ENCODE data around the gene VPS26B.

Gene VPS26B

GRCh38 chr11:134267966-134268365 lies 43.5 kb downstream of the VPS26B start:
- TF ChIP-seq CTCF (conservative IDR thresholded peaks at IDR 0.05) (no peak), ZFX (IDR thresholded peaks at IDR 0.05) (no peak)
- H3K27ac ChIP-seq = no peak overlapping the region

- H3K27ac ChIP-seq = no peak overlapping the region
- TF ChIP-seq CTCF (conservative IDR thresholded peaks at IDR 0.05) (peak; percentile 35), ZFX (IDR thresholded peaks at IDR 0.05) (no peak)
These were observed 45.8 kb downstream of the VPS26B start for GRCh38 chr11:134270250-134270714.

- no peak for TF ChIP-seq CTCF (conservative IDR thresholded peaks at IDR 0.05)
- no peak for TF ChIP-seq ZFX (IDR thresholded peaks at IDR 0.05)
- H3K27ac ChIP-seq = no peak overlapping the region
These were observed 47.5 kb downstream of the VPS26B start for GRCh38 chr11:134271978-134272377.

GRCh38 chr11:134272381-134273316 lies 48.2 kb downstream of the VPS26B start:
- H3K27ac ChIP-seq = no peak overlapping the region
- TF ChIP-seq ZFX (IDR thresholded peaks at IDR 0.05) (no peak), CTCF (conservative IDR thresholded peaks at IDR 0.05) (no peak)

- no peak overlapping the region for H3K27ac ChIP-seq
- TF ChIP-seq CTCF (conservative IDR thresholded peaks at IDR 0.05) = no peak
- TF ChIP-seq ZFX (IDR thresholded peaks at IDR 0.05) = no peak
These were observed 48.8 kb downstream of the VPS26B start for GRCh38 chr11:134273317-134273712.

- no peak for TF ChIP-seq CTCF (conservative IDR thresholded peaks at IDR 0.05)
- TF ChIP-seq ZFX (IDR thresholded peaks at IDR 0.05) = no peak
- H3K27ac ChIP-seq = no peak overlapping the region
These were observed 50.7 kb downstream of the VPS26B start for GRCh38 chr11:134275188-134275533.

- TF ChIP-seq ZFX (IDR thresholded peaks at IDR 0.05) = no peak
- TF ChIP-seq CTCF (conservative IDR thresholded peaks at IDR 0.05) = no peak; the same call in 1 of the 2 replicates
- no peak within 1 kb of the TSS for H3K27ac ChIP-seq
These were observed 51.3 kb downstream of the VPS26B start, which contains the start of gene GLB1L3 for GRCh38 chr11:134275534-134276395. GLB1L3 (plus strand) TSS chr11:134276379; CDS start chr11:134276741, 362 bp downstream.
